ENCODE data around the gene HSPA1L. TPM values are rescaled to one million over a fixed set of nuclear protein-coding genes. Genes with fewer than 3 reads are reported as not detected.
A peak's percentile ranks its signal among the peaks of the same experiment; 100 is the strongest.
"Not testable (repeated sequence)": the region's sequence is repeated elsewhere in the genome, so short reads cannot be mapped to it uniquely, and the experiment has no call there.

The HSPA1L gene
- polyA plus RNA-seq, 1 donor (not counting 4 experiments of a cell fraction or from before 2014, with no cell fraction given) = 0.60 TPM

- Histone ChIP-seq H3K36me3 (ENCODE audit: control insufficient read depth in 2 of 2, extremely low read depth in 1 of 2, insufficient read depth in 2 of 2, low read length in 2 of 2) (no peaks in the 10 kb centered on the region), H3K27ac (ENCODE audit: control insufficient read depth, insufficient read depth, low read length) (peak overlapping the region; percentile 13), H3K9me3 (ENCODE audit: control insufficient read depth, low read depth, low read length) (no peaks in the 10 kb centered on the region), H3K4me1 (ENCODE audit: control insufficient read depth, extremely low read depth, insufficient read depth, low read length) (peaks cover 39% of the 10 kb centered on the region), H2AFZ (ENCODE audit: control insufficient read depth, low read length) (no peak overlapping the region), H3K79me2 (ENCODE audit: control insufficient read depth, insufficient read depth, low read length) (peaks cover 26% of the 10 kb centered on the region), H3K27me3 (ENCODE audit: control insufficient read depth, extremely low read depth, insufficient read depth, low read length) (no peaks in the 10 kb centered on the region), H3K4me2 (ENCODE audit: control insufficient read depth, extremely low read depth, insufficient read depth, low read depth, low read length) (peak overlapping the region; percentile 34), H4K20me1 (ENCODE audit: control insufficient read depth, extremely low read depth, insufficient read depth, low read length) (no peaks in the 10 kb centered on the region), H3K9ac (ENCODE audit: control insufficient read depth, extremely low read depth, insufficient read depth, low read length) (no peak overlapping the region), H3K4me3 (ENCODE audit: control insufficient read depth in 2 of 3, extremely low read depth in 1 of 3, insufficient read depth in 2 of 3, low read depth in 1 of 3, low read length in 3 of 3) (no peak overlapping the region), H3K9me1 (ENCODE audit: control insufficient read depth, extremely low read depth, insufficient read depth, low read length) (no peaks in the 10 kb centered on the region)
- dilution Hi-C loops (cut with MboI; ENCODE audit: extremely low pct_ligation_motif_present, low sequenced_read_pairs) = no loop called here
- no peak for DNase-seq (ENCODE audit: low read depth, low spot score)
- TF ChIP-seq CTCF (optimal IDR thresholded peaks at IDR 0.05 in 1 of 3, IDR thresholded peaks at IDR 0.05 in 1 of 3, conservative IDR thresholded peaks at IDR 0.05 in 1 of 3; ENCODE audit: extremely low read depth in 1 of 3, insufficient read depth in 2 of 3, low read length in 3 of 3) (no peak), EZH2 (IDR thresholded peaks at IDR 0.05; ENCODE audit: low read length) (no peak)
- no peak for FAIRE-seq
These were observed 4.8 kb upstream of the HSPA1L start for GRCh38 chr6:31819871-31820299.

GRCh38 chr6:31817929-31818511 is 2.9 kb upstream of the HSPA1L start:
- FAIRE-seq; DNase-seq (ENCODE audit: low read depth, low spot score); H3K36me3 ChIP-seq (ENCODE audit: control insufficient read depth in 2 of 2, extremely low read depth in 1 of 2, insufficient read depth in 2 of 2, low read length in 2 of 2); H3K27me3 ChIP-seq (ENCODE audit: control insufficient read depth, extremely low read depth, insufficient read depth, low read length); H3K9me1 ChIP-seq (ENCODE audit: control insufficient read depth, extremely low read depth, insufficient read depth, low read length); dilution Hi-C loops (cut with MboI; ENCODE audit: extremely low pct_ligation_motif_present, low sequenced_read_pairs); H4K20me1 ChIP-seq (ENCODE audit: control insufficient read depth, extremely low read depth, insufficient read depth, low read length); H3K9me3 ChIP-seq (ENCODE audit: control insufficient read depth, low read depth, low read length); H2AFZ ChIP-seq (ENCODE audit: control insufficient read depth, low read length): not testable (repeated sequence)
- peak overlapping the region; percentile 56 to 67 (median 62) for H3K4me3 ChIP-seq (ENCODE audit: control insufficient read depth in 2 of 3, extremely low read depth in 1 of 3, insufficient read depth in 2 of 3, low read depth in 1 of 3, low read length in 3 of 3)
- peaks cover 36% of the 10 kb centered on the region for H3K4me1 ChIP-seq (ENCODE audit: control insufficient read depth, extremely low read depth, insufficient read depth, low read length)
- H3K9ac ChIP-seq (ENCODE audit: control insufficient read depth, extremely low read depth, insufficient read depth, low read length) = peak overlapping the region; percentile 59
- H3K4me2 ChIP-seq (ENCODE audit: control insufficient read depth, extremely low read depth, insufficient read depth, low read depth, low read length) = peak overlapping the region; percentile 96
- H3K79me2 ChIP-seq (ENCODE audit: control insufficient read depth, insufficient read depth, low read length) = peaks cover 26% of the 10 kb centered on the region
- peak overlapping the region; percentile 15 for H3K27ac ChIP-seq (ENCODE audit: control insufficient read depth, insufficient read depth, low read length)

GRCh38 chr6:31817133-31817928 is 2.2 kb upstream of the HSPA1L start:
- dilution Hi-C loops (cut with MboI; ENCODE audit: extremely low pct_ligation_motif_present, low sequenced_read_pairs); FAIRE-seq; H3K9me1 ChIP-seq (ENCODE audit: control insufficient read depth, extremely low read depth, insufficient read depth, low read length); DNase-seq (ENCODE audit: low read depth, low spot score); H3K27me3 ChIP-seq (ENCODE audit: control insufficient read depth, extremely low read depth, insufficient read depth, low read length); H3K36me3 ChIP-seq (ENCODE audit: control insufficient read depth in 2 of 2, extremely low read depth in 1 of 2, insufficient read depth in 2 of 2, low read length in 2 of 2); H4K20me1 ChIP-seq (ENCODE audit: control insufficient read depth, extremely low read depth, insufficient read depth, low read length); H2AFZ ChIP-seq (ENCODE audit: control insufficient read depth, low read length); H3K9me3 ChIP-seq (ENCODE audit: control insufficient read depth, low read depth, low read length): not testable (repeated sequence)
- H3K4me3 ChIP-seq (ENCODE audit: control insufficient read depth in 2 of 3, extremely low read depth in 1 of 3, insufficient read depth in 2 of 3, low read depth in 1 of 3, low read length in 3 of 3) = peak overlapping the region; percentile 56 to 67 (median 62)
- H3K27ac ChIP-seq (ENCODE audit: control insufficient read depth, insufficient read depth, low read length) = peak overlapping the region; percentile 15
- H3K9ac ChIP-seq (ENCODE audit: control insufficient read depth, extremely low read depth, insufficient read depth, low read length) = peak overlapping the region; percentile 59
- H3K79me2 ChIP-seq (ENCODE audit: control insufficient read depth, insufficient read depth, low read length) = peaks cover 26% of the 10 kb centered on the region
- peaks cover 32% of the 10 kb centered on the region for H3K4me1 ChIP-seq (ENCODE audit: control insufficient read depth, extremely low read depth, insufficient read depth, low read length)
- H3K4me2 ChIP-seq (ENCODE audit: control insufficient read depth, extremely low read depth, insufficient read depth, low read depth, low read length) = peak overlapping the region; percentile 96
